ENCODE results near the gene CD248. TPM values are rescaled to one million over a fixed set of nuclear protein-coding genes. Genes with fewer than 3 reads are reported as not detected.
"Not testable (repeated sequence)": the region's sequence is repeated elsewhere in the genome, so short reads cannot be mapped to it uniquely, and the experiment has no call there.

Gene CD248
- total RNA-seq, 1 experiment from 2014 or later, result 0.83 TPM

DNA sequence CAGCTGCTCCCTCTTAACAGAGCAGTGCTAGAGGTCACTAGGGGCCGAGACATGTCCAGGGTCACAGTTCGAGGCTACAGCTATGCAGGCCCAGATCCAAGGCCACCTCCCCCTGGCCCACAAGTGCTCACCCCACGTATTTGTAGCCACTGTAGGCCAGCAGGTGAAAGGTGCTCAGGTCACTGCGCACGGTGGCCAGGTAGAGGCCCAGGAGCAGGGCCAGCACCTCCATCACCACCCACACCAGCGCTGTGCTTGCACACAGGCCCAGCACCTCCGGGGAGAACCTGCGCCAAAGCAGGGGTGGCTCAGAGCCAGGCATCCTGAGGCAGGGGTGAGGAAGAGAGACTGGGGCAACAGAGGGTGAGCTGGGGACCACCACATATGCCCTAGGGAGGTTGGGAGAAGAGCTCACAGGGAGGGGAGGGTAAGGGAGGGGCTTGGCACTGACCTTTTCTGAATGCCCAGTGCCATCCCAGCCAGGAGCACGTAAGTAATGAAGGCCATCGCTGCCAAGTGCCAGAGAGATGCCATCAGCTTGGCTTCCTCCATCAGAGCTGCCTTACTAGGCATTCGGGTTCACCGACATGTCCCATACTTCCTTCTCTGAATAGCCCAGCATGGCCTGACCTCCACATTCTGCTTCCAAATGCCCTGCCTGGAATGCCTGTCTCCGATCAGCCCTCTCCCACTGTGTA lies 31.4 kb downstream of the CD248 start:
- DNase-seq, result peak; percentile 35
- H3K36me3 ChIP-seq (replicated peaks; ENCODE audit: control insufficient read depth, insufficient read depth, low read length), result peaks cover 6% of the 10 kb centered on the region
- no peak overlapping the region for H3K4me3 ChIP-seq (ENCODE audit: insufficient read depth, low read depth, low read length)
- peaks cover 4% of the 10 kb centered on the region for H3K27me3 ChIP-seq (ENCODE audit: control insufficient read depth, insufficient read depth, low read length)

DNA sequence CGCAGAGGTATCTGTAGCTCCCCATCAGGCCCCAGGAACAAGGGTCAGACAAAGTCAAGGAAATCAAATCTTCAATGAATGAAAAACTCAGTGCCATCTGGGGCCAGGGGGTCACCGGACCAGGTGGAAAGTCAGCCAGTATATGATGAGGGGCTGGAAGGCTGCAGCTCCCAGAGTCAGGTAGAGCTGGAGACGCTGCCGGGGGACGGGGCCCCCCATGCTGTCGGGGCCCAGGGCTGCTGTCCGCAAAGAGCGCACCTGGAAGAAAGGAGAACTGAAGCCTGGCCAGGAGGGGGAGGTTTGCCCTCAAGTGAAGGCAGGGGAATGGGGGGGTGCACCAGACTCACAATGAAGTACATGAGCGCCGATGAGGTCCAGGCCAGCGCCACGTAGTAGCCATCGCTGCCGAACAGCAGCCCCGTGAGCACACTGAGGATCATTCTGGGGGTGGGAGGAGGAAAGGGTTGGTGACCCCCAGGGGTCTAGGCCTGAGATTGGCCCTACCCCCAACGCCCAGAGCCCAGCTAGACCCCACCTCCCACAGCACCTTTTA lies 32.2 kb downstream of the CD248 start:
- Histone ChIP-seq H3K27me3 (ENCODE audit: control insufficient read depth, insufficient read depth, low read length) (peaks cover 2% of the 10 kb centered on the region; the same call in 1 of the 2 replicates), H3K36me3 (replicated peaks; ENCODE audit: control insufficient read depth, insufficient read depth, low read length) (peaks cover 6% of the 10 kb centered on the region), H3K4me3 (ENCODE audit: insufficient read depth, low read depth, low read length) (no peak overlapping the region)
- no peak for DNase-seq

DNA sequence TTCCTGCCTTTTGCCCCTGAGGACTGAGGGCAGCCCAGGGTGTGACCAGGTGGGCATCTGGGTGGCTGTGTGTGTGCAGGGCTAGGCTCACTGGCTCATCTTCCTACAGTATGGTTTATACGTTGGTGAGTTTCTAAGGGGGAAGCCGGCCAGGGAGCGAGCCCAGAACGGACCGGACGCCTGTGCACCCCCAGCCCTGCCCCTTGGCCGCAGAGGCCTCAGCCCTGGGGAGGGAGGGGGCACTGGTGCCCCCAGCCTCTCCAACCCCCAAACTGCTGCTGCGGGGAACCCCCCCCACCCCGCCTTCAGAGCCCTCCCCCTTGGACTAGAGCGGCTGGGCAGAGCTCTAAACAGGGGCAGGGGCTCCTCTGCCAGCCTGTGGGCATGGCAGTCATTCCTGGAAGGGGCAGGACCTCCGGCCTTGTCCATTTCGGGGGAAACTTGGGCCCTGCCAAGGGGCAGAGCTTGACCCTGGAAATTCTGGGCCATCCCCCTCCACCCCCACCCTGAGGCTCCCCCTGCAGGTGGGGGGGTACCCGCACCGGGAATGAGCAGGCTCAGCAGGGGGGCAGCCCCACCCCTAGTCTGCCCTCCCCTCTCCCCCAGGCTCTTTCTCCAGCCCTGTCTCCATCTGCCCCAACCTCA lies 33.3 kb downstream of the CD248 start:
- Histone ChIP-seq H3K36me3 (replicated peaks; ENCODE audit: control insufficient read depth, insufficient read depth, low read length) (peaks cover 6% of the 10 kb centered on the region), H3K4me3 (ENCODE audit: insufficient read depth, low read depth, low read length) (no peak overlapping the region), H3K27me3 (ENCODE audit: control insufficient read depth, insufficient read depth, low read length) (peaks cover 3% of the 10 kb centered on the region; the same call in 1 of the 2 replicates)
- peak; percentile 76 for DNase-seq

DNA sequence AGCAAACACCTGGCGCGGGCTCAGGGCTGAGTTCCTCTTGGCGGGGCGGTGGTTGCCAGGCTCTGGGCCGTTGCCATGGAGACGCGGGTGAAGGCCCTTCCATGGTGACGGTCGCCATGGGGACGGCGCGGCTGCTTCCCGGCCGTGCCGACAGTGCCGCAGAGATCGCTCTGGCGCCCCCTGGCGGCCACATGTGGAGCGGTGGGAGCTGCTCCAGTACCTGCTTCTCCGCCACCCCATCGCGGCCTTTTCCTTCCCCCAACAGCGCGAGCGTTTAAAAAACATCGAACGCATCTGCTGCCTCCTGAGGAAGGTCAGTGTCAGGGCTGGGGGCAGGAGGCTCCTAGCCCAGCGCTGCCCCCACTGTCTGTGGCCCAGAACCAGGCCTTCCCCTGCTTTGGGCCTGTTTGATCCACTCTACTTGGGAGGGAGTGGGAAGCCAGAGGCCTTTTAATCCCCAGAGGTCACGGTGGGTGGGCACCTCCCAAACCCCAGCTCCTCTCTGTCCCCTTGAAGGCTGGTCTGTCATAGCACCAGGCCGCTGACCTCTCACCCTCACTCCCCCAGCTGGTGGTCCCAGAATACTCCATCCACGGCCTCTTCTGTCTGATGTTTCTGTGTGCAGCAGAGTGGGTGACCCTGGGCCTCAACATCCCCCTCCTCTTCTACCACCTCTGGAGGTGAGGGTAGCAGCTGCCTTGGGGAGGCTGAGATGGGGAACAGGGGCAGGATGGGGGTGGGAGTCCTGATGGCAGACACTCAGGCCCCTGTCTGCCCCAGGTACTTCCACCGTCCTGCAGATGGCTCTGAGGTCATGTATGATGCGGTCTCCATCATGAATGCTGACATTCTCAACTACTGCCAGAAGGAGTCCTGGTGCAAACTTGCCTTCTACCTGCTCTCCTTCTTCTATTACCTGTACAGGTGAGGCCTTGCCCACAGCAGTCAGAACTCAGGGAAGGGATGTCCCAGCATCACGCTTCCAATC lies 34.1 kb downstream of the CD248 start:
- Histone ChIP-seq H3K4me3 (ENCODE audit: insufficient read depth, low read depth, low read length) (no peak overlapping the region), H3K36me3 (replicated peaks; ENCODE audit: control insufficient read depth, insufficient read depth, low read length) (peaks cover 6% of the 10 kb centered on the region), H3K27me3 (ENCODE audit: control insufficient read depth, insufficient read depth, low read length) (peaks cover 3% of the 10 kb centered on the region; the same call in 1 of the 2 replicates)
- peak; percentile 99 for DNase-seq

DNA sequence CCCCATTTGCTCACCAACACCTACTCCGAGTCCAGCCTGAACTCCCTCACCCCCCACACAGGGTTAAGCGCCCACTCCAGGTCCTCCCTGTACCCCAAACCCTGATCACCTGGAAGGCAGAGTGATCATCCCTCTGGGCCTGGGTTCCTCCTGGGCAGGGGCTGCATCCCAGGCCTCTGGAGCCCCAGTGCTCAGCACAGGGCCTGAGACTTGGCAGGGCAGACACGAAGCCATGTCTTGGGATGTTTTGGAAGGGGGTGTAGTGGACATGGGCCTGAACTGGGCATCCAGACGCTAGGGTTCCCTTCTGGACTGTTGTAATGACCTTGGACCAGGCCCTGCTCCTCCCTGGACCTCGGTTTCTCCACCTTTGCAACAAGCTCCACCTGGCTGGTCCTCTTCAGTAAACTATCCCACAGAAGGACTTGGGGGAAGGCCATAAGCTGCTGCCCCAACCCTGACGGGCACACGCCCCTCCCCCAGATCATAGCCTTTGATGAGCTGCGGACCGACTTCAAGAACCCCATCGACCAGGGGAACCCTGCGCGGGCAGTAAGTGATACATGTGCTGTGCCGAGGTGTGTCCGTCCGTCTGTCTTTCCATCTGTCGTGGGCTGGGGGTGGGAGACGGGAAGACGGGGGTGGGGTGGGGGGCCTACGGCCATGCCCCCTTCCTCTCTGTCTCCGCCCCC lies 34.9 kb downstream of the CD248 start:
- DNase-seq, result no peak
- Histone ChIP-seq H3K4me3 (ENCODE audit: insufficient read depth, low read depth, low read length) (no peak overlapping the region), H3K36me3 (replicated peaks; ENCODE audit: control insufficient read depth, insufficient read depth, low read length) (peaks cover 6% of the 10 kb centered on the region), H3K27me3 (ENCODE audit: control insufficient read depth, insufficient read depth, low read length) (peaks cover 3% of the 10 kb centered on the region; the same call in 1 of the 2 replicates)

DNA sequence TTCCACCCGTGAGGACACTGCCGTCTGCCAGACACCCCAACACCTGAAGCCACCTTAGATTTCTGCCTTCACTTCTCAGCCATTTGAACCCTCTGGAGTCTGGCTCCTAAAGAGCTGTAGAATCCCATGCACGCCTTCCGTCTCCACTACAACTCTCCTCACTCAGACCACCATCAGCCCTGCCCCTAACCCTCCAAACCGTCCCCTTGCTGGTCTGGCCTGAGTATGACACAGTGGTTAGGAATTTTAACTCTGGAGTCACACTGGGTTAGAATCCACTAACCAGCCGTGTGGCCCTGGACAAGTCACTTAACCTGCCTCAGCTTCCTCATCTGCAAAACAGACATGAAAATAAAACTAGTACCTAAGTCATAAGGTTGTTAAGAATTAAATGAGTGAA lies 35.8 kb downstream of the CD248 start:
- DNase-seq, result peak; percentile 54
- Histone ChIP-seq H3K36me3 (replicated peaks; ENCODE audit: control insufficient read depth, insufficient read depth, low read length) (peaks cover 7% of the 10 kb centered on the region), H3K4me3 (ENCODE audit: insufficient read depth, low read depth, low read length) (no peak overlapping the region), H3K27me3 (ENCODE audit: control insufficient read depth, insufficient read depth, low read length) (peaks cover 3% of the 10 kb centered on the region; the same call in 1 of the 2 replicates)

DNA sequence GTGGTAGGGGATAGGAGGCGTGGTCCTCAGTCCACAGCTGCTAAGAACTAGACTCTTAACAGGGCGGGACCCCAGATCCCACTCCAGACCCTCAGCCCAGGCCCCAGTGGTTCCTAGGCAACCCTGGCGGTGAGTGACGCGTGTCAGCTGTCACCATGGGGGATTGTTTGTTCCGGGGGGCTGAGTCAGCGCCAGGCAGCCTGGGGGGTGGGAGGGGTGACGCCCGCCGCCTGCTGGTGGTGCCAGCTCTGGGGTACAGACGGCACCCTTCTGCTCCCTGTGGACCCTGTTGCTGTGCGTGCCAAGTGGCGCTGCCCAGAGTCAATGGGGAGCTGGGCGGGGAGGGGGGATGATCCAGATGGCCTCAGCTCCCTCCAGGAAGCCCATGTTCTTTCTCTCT lies 36.4 kb downstream of the CD248 start:
- DNase-seq, result peak; percentile 67
- peaks cover 3% of the 10 kb centered on the region; the same call in 1 of the 2 replicates for H3K27me3 ChIP-seq (ENCODE audit: control insufficient read depth, insufficient read depth, low read length)
- no peak overlapping the region for H3K4me3 ChIP-seq (ENCODE audit: insufficient read depth, low read depth, low read length)
- H3K36me3 ChIP-seq (replicated peaks; ENCODE audit: control insufficient read depth, insufficient read depth, low read length), result peaks cover 3% of the 10 kb centered on the region

DNA sequence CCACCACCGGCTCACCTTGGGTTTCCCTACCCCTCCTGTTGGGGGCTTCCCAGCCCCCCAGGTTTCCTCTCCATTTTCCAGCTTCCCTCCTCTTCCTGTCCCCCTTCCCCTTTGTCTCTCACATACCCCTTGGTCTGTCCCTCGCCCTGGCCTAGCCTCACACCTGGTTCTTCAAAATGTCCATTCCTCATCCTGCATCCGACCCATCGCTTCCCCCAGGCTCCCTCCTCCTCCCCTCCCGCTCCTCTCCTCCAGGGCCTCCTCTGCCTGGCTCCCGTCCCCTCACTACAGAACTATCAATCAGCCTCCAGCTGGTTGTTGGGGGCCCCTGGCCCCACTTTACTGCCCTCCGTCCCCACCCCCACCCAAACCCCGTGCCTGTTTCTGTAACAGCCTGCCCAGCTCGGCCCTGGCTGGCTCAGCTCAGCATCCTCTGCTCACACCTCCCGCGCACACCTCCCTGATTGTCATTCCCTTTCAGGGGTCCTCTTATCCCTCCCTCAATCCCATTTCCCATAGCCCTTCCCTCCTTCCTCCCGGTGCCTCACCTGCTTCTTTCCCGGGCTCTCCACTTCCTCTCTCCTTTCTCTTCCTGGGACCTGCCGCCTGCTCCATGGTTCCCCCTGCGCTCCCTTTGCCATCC lies 37.6 kb downstream of the CD248 start:
- Histone ChIP-seq H3K27me3 (ENCODE audit: control insufficient read depth, insufficient read depth, low read length) (peaks cover 3% of the 10 kb centered on the region; the same call in 1 of the 2 replicates), H3K4me3 (ENCODE audit: insufficient read depth, low read depth, low read length) (peak overlapping the region; percentile 16; the same call in 1 of the 2 replicates), H3K36me3 (replicated peaks; ENCODE audit: control insufficient read depth, insufficient read depth, low read length) (peaks cover 4% of the 10 kb centered on the region)
- peak; percentile 78 for DNase-seq

DNA sequence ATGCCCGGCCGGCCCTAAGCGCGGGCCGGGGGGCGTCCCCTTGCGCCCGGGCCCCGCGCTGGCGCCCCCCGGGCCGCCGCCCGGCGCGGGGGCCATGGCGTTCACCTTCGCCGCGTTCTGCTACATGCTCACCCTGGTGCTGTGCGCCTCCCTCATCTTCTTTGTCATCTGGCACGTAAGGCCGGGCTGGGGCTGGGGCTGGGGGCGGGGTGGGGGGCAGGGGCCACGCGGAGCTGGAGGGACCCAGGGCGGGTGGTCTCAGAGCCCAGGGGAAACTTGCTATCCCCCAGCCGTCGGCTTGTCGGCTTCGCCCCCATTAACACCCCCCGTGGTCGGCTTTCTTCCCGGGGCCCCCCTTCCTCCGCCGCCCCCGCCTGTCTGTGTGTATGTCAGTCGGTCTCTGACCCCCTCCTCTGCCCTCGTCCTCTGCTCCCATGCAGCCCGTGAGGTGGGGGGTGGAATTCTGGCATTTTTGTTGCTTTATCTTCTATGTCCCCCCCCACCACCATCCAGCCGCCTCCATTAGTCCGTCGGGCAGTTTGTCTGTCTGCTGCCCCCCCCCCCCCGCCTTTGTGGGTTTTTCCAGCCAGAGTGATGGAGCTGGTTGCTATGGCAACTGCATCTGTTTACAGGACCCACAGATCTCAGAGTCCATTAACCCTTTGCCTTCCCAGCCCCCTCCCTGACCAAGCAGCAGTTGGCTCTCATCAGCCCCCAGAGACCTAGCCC lies 38.3 kb downstream of the CD248 start:
- Histone ChIP-seq H3K27me3 (ENCODE audit: control insufficient read depth, insufficient read depth, low read length) (peaks cover 3% of the 10 kb centered on the region; the same call in 1 of the 2 replicates), H3K36me3 (replicated peaks; ENCODE audit: control insufficient read depth, insufficient read depth, low read length) (peaks cover 9% of the 10 kb centered on the region), H3K4me3 (ENCODE audit: insufficient read depth, low read depth, low read length) (peak overlapping the region; percentile 46)
- peak; percentile 86 for DNase-seq

DNA sequence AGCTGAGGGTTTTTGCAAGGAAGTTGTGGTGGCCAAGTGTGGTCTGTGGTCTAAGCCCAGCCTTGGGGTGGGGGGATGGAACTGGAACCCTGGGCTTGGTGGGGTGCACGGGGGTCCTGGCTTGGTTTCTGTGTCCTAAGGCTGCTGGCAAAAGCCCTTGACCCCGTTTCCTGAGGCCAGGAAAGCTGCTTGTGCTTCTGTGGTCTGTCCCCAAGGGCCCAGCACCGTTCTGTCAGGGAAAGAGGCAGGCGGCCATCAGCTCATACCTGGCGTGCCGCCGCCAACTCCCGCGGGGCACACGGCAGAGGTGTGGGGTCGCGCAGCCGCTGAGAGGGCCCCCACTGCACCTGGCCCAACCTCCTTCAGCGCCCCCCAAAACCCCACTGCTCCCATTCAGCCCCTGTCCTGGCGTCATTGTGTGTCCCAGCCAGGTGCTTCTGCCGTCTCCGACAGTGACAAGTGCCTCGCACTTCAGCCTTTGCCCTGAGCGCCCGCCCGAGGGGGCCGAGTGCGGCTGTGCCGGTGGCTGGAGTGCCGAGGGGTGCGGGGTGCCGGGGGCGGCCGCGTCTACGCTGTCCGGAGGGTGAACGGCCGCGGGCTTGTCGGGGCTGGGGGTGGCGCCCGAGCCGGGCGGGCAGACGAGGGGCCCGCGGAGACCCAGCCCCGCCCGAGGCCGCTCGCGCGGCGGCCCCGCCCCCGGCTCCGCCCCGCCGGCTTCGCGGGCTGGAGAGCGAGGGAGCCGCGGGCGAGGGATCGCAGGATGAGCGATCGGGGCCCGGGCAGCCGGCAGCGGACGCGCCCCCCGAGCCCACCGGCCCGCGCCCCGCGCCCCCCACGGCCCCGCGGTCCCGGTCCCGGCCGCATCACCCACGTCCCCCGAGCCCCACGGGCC lies 39.1 kb downstream of the CD248 start, which contains the start of gene CNIH2:
Gene CNIH2, plus strand, starts transcription at position 705 of the 892 bp plus-strand sequence. CDS start 282 bp downstream, outside the sequence.
- Histone ChIP-seq H3K36me3 (replicated peaks; ENCODE audit: control insufficient read depth, insufficient read depth, low read length) (peaks cover 15% of the 10 kb centered on the region), H3K4me3 (ENCODE audit: insufficient read depth, low read depth, low read length) (peak within 1 kb of the TSS; percentile 50), H3K27me3 (ENCODE audit: control insufficient read depth, insufficient read depth, low read length) (peaks cover 3% of the 10 kb centered on the region; the same call in 1 of the 2 replicates)
- DNase-seq, result peak; percentile 98

DNA sequence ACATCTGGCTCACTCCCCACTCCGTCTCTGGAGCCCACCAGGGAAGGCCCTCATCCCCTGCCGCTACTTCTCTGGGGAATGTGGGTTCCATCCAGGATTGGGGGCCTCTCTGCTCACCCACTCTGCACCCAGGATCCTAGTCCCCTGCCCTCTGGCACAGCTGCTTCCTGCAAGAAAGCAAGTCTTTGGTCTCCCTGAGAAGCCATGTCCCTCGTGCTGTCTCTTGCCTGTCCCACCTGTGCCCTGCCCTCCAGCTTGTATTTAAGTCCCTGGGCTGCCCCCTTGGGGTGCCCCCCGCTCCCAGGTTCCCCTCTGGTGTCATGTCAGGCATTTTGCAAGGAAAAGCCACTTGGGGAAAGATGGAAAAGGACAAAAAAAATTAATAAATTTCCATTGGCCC lies 39.8 kb downstream of the CD248 start:
- not testable (repeated sequence) for H3K4me3 ChIP-seq (ENCODE audit: insufficient read depth, low read depth, low read length); H3K27me3 ChIP-seq (ENCODE audit: control insufficient read depth, insufficient read depth, low read length); DNase-seq
- H3K36me3 ChIP-seq (replicated peaks; ENCODE audit: control insufficient read depth, insufficient read depth, low read length), result peaks cover 20% of the 10 kb centered on the region

DNA sequence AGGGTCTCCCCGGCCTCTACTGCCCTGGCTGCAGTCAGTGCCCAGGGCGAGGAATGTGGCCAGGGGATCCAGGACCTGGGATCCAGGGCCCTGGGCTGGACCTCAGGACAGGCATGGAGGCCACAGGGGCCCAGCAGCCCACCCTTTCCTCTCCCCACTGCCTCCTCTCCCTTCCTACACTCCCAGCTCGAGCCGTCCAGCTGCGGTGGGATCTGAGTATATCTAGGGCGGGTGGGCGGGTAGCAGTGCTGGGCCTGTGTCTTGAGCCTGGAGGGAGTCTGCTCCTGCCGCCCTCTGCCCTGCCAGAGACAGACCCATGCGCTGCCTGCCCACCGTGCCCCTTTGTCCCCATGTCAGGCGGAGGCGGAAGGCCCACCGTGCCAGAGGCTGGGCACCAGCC lies 40.2 kb downstream of the CD248 start:
- not testable (repeated sequence) for H3K4me3 ChIP-seq (ENCODE audit: insufficient read depth, low read depth, low read length); H3K27me3 ChIP-seq (ENCODE audit: control insufficient read depth, insufficient read depth, low read length); DNase-seq
- peaks cover 23% of the 10 kb centered on the region for H3K36me3 ChIP-seq (replicated peaks; ENCODE audit: control insufficient read depth, insufficient read depth, low read length)
